Measurements from ENCODE around the gene PNKD. TPM values are rescaled to one million over a fixed set of nuclear protein-coding genes. Genes with fewer than 3 reads are reported as not detected.

The PNKD gene
- total and polyA plus RNA-seq, 2 experiments from 2014 or later, result 28.2 to 83.3 TPM

DNA sequence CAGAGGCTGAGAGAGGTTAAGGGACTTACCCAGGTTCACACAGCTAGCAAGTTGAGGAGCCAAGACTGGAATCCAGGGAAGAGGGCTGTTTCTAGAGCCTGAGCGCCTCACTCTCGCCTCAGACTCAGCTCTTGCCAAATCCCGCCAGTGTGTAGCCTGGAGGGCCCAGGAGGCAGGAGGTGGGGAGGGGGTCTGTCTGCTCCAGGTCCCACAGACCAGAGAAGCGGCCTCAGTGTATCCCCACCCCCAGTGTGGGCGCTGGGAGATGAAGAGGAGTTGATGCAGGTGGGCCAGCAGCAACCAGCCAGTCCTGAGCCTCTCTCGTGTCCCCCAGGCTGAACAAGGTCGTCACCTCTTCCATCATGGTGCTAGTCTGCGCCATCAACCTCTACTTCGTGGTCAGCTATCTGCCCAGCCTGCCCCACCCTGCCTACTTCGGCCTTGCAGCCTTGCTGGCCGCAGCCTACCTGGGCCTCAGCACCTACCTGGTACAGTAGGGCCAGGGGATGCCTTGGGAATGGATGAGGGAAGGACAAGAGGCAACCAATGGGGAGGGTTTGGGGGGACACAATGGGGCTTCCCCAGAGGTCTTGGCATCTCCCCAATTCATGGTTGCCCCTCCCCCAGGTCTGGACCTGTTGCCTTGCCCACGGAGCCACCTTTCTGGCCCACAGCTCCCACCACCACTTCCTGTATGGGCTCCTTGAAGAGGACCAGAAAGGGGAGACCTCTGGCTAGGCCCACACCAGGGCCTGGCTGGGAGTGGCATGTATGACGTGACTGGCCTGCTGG is 124.2 kb downstream of the PNKD start:
- ATAC-seq (no peak), DNase-seq (ENCODE audit: low spot score) (no peak)
- peaks cover 19% of the 10 kb centered on the region; the same call in 1 of the 2 replicates for H3K4me1 ChIP-seq (ENCODE audit: insufficient read depth)
- H3K27ac ChIP-seq (ENCODE audit: low read depth), result no peak overlapping the region
- H3K36me3 ChIP-seq (ENCODE audit: insufficient read depth), result no peaks in the 10 kb centered on the region
- H3K27me3 ChIP-seq (ENCODE audit: insufficient read depth), result peaks cover 38% of the 10 kb centered on the region
- H3F3A ChIP-seq (replicated peaks; ENCODE audit: low read depth), result peaks cover 3% of the 10 kb centered on the region; the same call in 1 of the 2 replicates
- no peak for TF ChIP-seq ZNF331 (CRISPR knock-in tag; IDR thresholded peaks at IDR 0.05; ENCODE audit: low read depth)
- TF ChIP-seq, protein P1, sequence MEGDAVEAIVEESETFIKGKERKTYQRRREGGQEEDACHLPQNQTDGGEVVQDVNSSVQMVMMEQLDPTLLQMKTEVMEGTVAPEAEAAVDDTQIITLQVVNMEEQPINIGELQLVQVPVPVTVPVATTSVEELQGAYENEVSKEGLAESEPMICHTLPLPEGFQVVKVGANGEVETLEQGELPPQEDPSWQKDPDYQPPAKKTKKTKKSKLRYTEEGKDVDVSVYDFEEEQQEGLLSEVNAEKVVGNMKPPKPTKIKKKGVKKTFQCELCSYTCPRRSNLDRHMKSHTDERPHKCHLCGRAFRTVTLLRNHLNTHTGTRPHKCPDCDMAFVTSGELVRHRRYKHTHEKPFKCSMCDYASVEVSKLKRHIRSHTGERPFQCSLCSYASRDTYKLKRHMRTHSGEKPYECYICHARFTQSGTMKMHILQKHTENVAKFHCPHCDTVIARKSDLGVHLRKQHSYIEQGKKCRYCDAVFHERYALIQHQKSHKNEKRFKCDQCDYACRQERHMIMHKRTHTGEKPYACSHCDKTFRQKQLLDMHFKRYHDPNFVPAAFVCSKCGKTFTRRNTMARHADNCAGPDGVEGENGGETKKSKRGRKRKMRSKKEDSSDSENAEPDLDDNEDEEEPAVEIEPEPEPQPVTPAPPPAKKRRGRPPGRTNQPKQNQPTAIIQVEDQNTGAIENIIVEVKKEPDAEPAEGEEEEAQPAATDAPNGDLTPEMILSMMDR (conservative IDR thresholded peaks at IDR 0.05; ENCODE audit: low read depth in 2 of 2), result no peak
- no peak overlapping the region for H3K4me3 ChIP-seq
- no peaks in the 10 kb centered on the region for H3K9me2 ChIP-seq (ENCODE audit: insufficient read depth)
- peaks cover 53% of the 10 kb centered on the region for H3K27me3 Mint-ChIP-seq (ENCODE audit: insufficient read depth, low read depth, poor library complexity)
- H3K4me3 Mint-ChIP-seq, result peak overlapping the region; percentile 46; the same call in 2 of the 3 replicates
- H3K4me2 ChIP-seq, result no peak overlapping the region
- no peak overlapping the region for H3K27ac Mint-ChIP-seq
- H3K36me3 Mint-ChIP-seq (ENCODE audit: low read depth), result no peaks in the 10 kb centered on the region
- H2AFZ ChIP-seq, result peak overlapping the region; percentile 59
- H3K9me3 Mint-ChIP-seq, result no peaks in the 10 kb centered on the region
- no peaks in the 10 kb centered on the region for H4K20me1 ChIP-seq (replicated peaks; ENCODE audit: insufficient read depth)
- H3K79me2 ChIP-seq (replicated peaks; ENCODE audit: insufficient read depth), result no peaks in the 10 kb centered on the region
- H3K4me1 Mint-ChIP-seq, result peaks cover 27% of the 10 kb centered on the region; the same call in 2 of the 3 replicates

DNA sequence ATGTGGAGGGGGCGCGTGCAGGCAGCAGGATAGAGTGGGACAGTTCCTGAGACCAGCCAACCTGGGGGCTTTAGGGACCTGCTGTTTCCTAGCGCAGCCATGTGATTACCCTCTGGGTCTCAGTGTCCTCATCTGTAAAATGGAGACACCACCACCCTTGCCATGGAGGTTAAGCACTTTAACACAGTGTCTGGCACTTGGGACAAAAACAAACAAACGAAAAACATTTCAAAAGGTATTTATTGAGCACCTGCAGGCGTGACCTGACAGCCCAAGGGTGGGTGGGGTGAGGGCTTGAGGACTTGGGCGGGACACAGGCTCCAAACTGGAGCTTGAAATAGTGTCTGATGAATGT is 124.7 kb downstream of the PNKD start:
- Mint-ChIP-seq H3K27ac (no peak overlapping the region), H3K4me1 (peaks cover 27% of the 10 kb centered on the region; the same call in 2 of the 3 replicates), H3K4me3 (peak overlapping the region; percentile 46; the same call in 2 of the 3 replicates), H3K36me3 (ENCODE audit: low read depth) (no peaks in the 10 kb centered on the region), H3K27me3 (ENCODE audit: insufficient read depth, low read depth, poor library complexity) (peaks cover 53% of the 10 kb centered on the region), H3K9me3 (no peaks in the 10 kb centered on the region)
- H3K4me2 ChIP-seq, result peak overlapping the region; percentile 75
- H3K27ac ChIP-seq (ENCODE audit: low read depth), result no peak overlapping the region
- no peaks in the 10 kb centered on the region for H4K20me1 ChIP-seq (replicated peaks; ENCODE audit: insufficient read depth)
- TF ChIP-seq EZH2phosphoT487 (IDR thresholded peaks at IDR 0.05; ENCODE audit: unreplicated experiment) (no peak), STAT1 (IDR thresholded peaks at IDR 0.05; ENCODE audit: unreplicated experiment) (no peak), EZH2 (IDR thresholded peaks at IDR 0.05; ENCODE audit: low read depth, unreplicated experiment) (no peak), CREB1 (CRISPR knock-in tag; IDR thresholded peaks at IDR 0.05; ENCODE audit: low read depth) (no peak)
- no peaks in the 10 kb centered on the region for H3K79me2 ChIP-seq (replicated peaks; ENCODE audit: insufficient read depth)
- peak overlapping the region; percentile 28; the same call in 1 of the 2 replicates for H2AFZ ChIP-seq
- peak overlapping the region; percentile 82 for H3K4me3 ChIP-seq
- peaks cover 3% of the 10 kb centered on the region; the same call in 1 of the 2 replicates for H3F3A ChIP-seq (replicated peaks; ENCODE audit: low read depth)
- H3K4me1 ChIP-seq (ENCODE audit: insufficient read depth), result peaks cover 19% of the 10 kb centered on the region; the same call in 1 of the 2 replicates
- peaks cover 38% of the 10 kb centered on the region for H3K27me3 ChIP-seq (ENCODE audit: insufficient read depth)
- H3K9me2 ChIP-seq (ENCODE audit: insufficient read depth), result no peaks in the 10 kb centered on the region
- no peaks in the 10 kb centered on the region for H3K36me3 ChIP-seq (ENCODE audit: insufficient read depth)
- ATAC-seq, result no peak
- no peak for DNase-seq (ENCODE audit: low spot score)

DNA sequence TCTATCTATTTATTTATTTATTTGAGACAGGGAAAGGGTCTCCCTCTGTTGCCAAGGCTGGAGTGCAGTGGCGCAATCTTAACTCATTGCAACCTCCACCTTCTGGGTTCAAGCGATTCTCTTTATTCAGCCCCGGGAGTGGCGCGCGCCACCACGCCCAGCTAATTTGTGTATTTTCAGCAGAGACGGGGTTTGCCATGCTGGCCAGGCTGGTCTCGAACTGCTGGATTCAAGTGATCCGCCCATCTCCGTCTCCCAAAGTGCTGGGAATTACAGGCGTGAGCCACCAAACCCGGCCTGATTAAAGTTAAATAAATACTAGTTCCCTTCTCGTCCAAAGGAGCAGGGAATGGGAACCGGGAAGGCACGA is 125.1 kb downstream of the PNKD start:
- Mint-ChIP-seq H3K36me3 (ENCODE audit: low read depth) (no peaks in the 10 kb centered on the region), H3K9me3 (no peaks in the 10 kb centered on the region), H3K27ac (0 out of 2 replicates have a peak overlapping the region, but pooled peaks have one; percentile 44), H3K4me3 (peak overlapping the region; percentile 88), H3K27me3 (ENCODE audit: insufficient read depth, low read depth, poor library complexity) (peaks cover 53% of the 10 kb centered on the region), H3K4me1 (peaks cover 27% of the 10 kb centered on the region; the same call in 2 of the 3 replicates)
- no peak for ATAC-seq
- no peaks in the 10 kb centered on the region for H3K36me3 ChIP-seq (ENCODE audit: insufficient read depth)
- H3K9me2 ChIP-seq (ENCODE audit: insufficient read depth), result no peaks in the 10 kb centered on the region
- H3F3A ChIP-seq (replicated peaks; ENCODE audit: low read depth), result peaks cover 3% of the 10 kb centered on the region; the same call in 1 of the 2 replicates
- H3K27ac ChIP-seq (ENCODE audit: low read depth), result no peak overlapping the region
- H3K27me3 ChIP-seq (ENCODE audit: insufficient read depth), result peaks cover 38% of the 10 kb centered on the region
- H4K20me1 ChIP-seq (replicated peaks; ENCODE audit: insufficient read depth), result no peaks in the 10 kb centered on the region
- H2AFZ ChIP-seq, result peak overlapping the region; percentile 99
- peaks cover 19% of the 10 kb centered on the region; the same call in 1 of the 2 replicates for H3K4me1 ChIP-seq (ENCODE audit: insufficient read depth)
- peak overlapping the region; percentile 75 for H3K4me2 ChIP-seq
- peak overlapping the region; percentile 82 for H3K4me3 ChIP-seq
- no peaks in the 10 kb centered on the region for H3K79me2 ChIP-seq (replicated peaks; ENCODE audit: insufficient read depth)
- DNase-seq (ENCODE audit: low spot score), result peak; percentile 37
- TF ChIP-seq, protein P2, sequence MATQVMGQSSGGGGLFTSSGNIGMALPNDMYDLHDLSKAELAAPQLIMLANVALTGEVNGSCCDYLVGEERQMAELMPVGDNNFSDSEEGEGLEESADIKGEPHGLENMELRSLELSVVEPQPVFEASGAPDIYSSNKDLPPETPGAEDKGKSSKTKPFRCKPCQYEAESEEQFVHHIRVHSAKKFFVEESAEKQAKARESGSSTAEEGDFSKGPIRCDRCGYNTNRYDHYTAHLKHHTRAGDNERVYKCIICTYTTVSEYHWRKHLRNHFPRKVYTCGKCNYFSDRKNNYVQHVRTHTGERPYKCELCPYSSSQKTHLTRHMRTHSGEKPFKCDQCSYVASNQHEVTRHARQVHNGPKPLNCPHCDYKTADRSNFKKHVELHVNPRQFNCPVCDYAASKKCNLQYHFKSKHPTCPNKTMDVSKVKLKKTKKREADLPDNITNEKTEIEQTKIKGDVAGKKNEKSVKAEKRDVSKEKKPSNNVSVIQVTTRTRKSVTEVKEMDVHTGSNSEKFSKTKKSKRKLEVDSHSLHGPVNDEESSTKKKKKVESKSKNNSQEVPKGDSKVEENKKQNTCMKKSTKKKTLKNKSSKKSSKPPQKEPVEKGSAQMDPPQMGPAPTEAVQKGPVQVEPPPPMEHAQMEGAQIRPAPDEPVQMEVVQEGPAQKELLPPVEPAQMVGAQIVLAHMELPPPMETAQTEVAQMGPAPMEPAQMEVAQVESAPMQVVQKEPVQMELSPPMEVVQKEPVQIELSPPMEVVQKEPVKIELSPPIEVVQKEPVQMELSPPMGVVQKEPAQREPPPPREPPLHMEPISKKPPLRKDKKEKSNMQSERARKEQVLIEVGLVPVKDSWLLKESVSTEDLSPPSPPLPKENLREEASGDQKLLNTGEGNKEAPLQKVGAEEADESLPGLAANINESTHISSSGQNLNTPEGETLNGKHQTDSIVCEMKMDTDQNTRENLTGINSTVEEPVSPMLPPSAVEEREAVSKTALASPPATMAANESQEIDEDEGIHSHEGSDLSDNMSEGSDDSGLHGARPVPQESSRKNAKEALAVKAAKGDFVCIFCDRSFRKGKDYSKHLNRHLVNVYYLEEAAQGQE (IDR thresholded peaks at IDR 0.05; ENCODE audit: unreplicated experiment), result no peak
- TF ChIP-seq, protein P1 (conservative IDR thresholded peaks at IDR 0.05; ENCODE audit: low read depth in 2 of 2), result no peak
- TF ChIP-seq EZH2phosphoT487 (IDR thresholded peaks at IDR 0.05; ENCODE audit: unreplicated experiment) (no peak), ZNF331 (CRISPR knock-in tag; IDR thresholded peaks at IDR 0.05; ENCODE audit: low read depth) (no peak), CREB1 (CRISPR knock-in tag; IDR thresholded peaks at IDR 0.05; ENCODE audit: low read depth) (no peak), ZNF114 (CRISPR knock-in tag; IDR thresholded peaks at IDR 0.05) (no peak), POLR2AphosphoS5 (IDR thresholded peaks at IDR 0.05; ENCODE audit: low read depth) (no peak), EZH2 (IDR thresholded peaks at IDR 0.05; ENCODE audit: low read depth, unreplicated experiment) (no peak)
